NCI-H82 treated with DMSO at 0.1 percent for 48 hours (cell line): ENCODE measurements around the gene OR2AE1.

Experiments used
- DNase-seq: peaks from one replicate; lab custom pipeline; 2025; ENCODE audit not compliant: unreplicated experiment; lab: John Stamatoyannopoulos, UW

OR2AE1 gene

DNA sequence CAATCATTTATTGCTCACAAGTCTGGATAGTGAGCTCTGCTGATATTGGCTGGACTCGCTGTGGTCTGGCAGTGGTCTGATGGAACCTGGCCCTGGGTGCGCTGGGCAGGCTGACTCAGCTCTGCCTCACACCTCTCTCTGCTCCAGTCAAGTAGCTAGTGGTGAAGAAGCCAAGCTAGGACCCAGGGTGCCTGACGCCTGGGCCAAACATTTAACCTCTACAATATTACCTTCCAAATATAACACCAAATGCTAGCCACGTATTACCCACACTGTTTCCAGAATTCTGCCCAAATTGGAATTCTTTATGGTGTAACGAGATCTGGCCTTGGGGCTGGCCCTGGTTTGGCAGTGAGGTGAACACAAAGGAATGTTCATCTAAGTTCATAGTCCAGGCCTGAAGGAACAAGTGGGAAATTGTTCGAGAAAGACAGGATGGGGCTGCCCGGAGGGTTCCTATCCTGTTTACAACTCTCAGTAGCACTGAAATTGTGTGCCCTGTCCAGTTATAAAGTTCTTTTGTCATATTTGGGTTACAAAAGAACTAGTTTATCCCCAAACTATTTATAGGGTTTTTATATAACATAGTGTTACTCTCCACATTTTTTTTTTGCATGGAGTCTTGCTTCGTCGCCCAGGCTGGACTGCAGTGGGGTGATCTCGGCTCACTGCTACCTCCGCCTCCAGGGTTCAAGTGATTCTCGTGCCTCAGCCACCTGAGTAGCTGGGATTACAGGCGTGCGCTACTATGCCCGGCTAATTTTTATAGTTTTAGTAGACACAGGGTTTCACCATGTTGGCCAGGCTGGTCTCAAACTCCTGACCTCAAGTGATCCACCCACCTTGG is 16.3 kb downstream of the OR2AE1 start:
- DNase-seq = no peak

DNA sequence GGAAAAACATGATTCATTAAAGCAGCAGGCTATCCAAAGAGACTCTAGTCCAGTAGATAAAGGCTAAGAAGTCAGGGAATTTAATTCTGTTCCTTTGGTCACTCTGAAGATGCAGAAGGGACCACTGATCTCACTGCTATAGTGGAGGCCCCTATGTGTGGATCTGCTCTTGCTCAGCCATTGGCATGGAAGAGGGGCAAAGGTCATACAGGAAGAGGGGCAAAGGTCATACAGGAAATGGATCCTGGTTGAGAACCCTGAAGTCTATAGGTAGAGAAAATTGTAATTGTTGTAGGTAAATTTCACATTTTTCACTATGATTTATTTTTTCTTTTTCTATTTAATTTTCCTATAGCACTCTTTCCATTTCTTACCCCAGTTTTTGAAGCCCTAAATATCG is 21.6 kb downstream of the OR2AE1 start:
- DNase-seq = no peak

DNA sequence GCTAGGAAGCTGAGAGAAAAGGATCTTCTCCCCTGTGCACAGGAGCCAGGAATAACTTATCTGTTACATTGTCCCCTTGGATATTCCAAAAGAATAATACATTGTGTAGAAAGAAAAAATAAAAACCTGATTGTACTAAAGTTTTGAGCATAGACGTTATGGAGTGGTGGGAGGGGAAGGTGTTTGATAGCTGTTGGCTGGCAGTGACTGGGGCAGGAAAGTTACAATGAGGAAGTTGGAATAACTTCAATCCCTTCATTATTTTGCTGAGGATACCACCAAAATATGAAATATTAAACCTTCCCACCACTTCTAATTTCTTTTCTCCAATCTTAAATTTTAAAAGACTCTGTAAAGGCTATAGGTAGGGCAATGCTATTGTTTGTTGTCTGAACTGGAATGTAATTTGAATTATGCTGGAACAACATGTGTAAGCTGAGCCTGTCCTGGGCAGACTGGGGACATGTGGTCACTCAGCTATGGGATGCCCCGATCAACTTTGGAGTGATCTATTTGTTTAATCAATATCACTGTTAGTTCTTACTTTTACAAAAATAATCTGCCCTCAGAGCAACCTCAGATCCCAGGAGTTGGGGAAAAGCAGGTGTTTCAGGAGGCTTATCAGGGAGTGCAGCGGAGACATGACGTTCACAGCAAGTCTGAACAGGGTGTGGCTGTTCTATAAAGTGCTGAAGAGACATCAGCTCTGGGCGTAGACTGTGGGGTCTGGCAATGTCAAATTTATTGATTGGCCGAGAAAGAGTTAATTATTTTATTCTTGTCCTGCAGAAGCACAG is 28.2 kb downstream of the OR2AE1 start:
- no peak for DNase-seq

DNA sequence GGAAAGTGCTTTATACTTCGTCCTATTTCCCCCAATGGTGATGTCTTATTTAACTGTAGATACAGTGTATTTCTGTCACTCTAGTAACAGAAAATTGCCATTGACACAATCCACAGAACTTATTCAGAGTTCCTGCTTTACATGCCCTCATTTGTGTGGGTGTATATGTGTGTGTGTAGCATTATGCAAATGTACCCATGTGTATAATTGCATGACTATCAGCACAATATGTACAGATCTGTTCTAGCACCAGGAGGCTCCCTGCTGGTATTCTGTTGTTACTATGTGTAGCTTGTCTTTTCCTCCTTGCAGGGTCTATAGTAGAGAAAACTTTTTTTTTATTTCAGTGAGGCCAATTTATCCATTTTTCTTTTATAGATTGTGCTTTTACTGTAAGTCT is 32.5 kb downstream of the OR2AE1 start:
- no peak for DNase-seq

DNA sequence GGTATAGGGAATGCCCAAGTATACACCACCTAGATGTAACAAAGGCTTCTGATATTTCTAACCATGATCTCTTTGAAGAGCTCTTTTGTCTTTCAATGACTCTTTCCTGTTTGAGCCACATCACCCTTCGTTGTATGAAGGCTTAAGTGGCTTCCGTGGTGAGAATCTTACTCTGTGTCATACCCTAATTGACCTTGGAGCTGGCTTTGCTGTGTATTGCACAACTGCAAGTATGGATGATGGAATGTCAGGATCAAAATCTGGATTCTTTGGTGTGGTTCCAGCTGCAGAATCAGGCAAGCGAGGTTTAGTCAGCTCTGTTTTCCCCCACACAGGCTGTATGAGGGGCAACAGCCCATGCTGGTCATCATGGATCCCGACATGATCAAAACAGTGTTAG is 33.0 kb downstream of the OR2AE1 start:
- DNase-seq = no peak

DNA sequence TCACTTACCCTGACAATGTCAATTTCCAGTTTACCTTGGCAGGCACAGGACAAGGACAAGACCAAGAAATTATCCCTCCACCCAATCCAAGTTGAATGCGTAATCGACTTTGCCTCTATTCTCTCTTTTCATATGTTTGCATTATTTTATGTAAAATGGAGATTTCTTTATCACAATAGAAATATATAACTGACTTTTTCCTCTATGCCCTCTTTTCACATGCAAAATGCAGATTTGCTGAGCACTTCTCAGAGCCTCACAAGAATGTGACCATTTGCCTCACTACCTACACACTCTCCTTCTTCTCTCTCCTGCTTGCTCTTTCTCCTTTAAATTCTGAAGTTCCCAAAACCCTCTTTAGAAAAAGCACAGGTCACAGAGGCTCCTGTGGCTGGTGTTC is 33.9 kb downstream of the OR2AE1 start:
- no peak for DNase-seq

DNA sequence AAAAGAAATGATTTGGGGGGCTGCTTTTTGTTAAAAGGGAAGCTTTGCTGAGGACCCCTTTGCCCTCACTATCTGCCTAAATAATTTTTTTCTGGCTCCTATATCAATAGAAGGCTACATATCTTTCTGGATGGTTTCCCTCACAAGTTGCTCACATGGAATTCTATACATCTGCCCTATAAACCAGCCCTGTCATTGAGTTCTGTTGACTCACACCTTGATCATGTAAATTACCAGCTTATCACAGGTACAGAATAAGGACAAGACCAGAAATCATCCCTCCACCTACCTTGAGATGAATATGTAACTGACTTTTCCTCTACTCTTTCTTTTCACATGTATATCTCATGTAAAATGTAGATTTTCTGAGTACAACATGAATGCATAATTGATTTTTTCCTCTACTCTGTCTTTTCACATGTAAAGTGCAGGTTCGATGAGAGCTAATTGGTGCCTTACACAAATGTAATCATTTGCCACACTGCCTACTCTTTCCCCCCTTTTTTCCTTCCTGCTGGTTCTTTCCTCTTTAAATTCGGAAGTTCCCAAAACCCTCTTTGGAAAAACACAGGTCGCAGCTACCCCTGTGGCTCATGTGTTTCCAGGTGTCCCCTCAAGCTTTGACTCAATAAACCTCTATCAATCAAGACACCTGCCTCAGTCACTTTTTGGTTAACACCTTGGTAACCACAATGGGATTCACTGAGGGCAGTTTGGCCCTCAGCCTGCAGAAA is 36.5 kb downstream of the OR2AE1 start:
- DNase-seq = no peak

DNA sequence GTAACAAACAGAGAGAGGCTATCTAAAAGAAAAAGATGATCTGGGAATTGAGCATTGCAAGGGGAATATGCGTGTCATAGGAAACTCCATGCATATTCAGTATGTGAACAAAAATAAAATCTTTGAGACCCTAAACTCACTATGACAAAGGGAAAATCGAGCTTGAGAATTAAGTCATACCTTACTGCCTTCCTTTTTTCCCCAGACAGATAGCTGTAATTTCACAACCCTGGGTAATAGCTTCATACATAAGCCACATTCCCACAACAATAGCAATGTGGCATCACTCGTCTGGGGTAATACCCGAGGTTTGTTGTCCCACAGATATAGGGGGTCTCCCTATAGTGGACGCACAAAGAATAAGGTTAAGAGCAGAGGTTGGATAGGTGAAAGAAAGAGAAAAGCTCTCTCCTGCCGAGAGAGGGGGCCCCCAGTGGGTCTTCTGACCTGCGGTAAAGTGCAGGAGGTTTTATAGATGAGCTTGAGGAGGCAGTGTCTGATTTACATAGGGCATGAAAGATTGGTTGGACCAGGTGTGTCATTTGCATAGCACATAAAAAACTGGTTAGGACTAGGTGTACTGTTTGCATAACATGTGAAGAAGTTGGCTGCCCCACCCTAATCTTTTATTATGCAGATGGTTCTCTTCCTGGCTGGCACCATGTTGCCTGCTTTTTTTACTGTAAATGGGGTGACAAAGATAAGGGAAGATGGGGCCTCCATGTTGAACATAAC is 37.4 kb downstream of the OR2AE1 start:
- no peak for DNase-seq

DNA sequence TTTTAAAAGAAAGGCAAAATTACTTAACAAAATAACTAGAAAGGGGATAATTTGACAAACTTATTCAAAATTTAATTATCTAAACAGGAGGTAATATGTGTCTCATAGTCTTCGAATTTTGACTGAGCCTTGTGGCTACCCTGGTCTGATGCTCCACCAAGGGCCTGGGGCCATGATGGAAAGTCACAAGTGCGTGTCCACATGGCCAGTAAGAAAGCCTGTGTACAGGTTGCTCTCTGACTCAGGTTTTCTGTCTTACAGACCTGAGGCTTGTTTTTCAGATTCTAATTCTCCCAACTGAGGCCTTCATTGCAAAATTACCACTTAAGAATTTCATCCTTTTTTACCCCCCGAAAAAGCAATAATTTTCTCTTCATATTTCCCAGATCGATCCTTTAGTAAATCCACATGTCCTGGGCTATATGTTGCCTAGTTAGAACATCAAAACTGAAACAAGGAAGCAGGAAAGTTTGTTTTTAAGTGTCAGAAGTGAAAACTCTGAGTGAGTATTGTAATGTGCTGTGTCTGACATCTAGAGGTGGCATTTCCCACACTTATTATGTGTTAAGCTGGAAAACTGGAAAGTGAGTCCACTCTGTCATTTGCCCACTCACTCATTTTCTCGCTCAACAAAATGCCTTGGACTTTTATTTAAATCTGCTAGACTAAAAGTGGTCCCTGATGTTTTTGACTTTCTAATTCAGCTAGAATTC is 39.0 kb downstream of the OR2AE1 start:
- DNase-seq = no peak

DNA sequence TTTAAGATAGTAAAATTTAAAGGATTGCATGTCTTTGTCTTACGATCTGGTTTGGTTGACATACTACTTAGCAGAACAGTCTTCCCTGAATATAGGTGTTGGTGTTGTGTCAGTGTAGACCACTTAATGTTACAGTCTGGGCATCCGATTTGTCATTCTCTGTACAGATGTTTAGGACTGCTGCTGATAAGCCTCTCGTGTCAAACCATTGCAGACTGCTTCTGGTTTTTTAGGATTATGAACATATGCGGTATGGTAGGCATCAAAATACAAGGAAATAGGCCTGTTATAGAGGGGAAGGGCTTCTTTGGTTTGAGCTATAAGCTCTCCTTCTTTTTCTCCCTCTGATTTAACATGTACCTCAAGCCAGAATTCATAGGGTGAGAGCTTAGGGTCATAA is 41.6 kb downstream of the OR2AE1 start:
- DNase-seq = no peak

DNA sequence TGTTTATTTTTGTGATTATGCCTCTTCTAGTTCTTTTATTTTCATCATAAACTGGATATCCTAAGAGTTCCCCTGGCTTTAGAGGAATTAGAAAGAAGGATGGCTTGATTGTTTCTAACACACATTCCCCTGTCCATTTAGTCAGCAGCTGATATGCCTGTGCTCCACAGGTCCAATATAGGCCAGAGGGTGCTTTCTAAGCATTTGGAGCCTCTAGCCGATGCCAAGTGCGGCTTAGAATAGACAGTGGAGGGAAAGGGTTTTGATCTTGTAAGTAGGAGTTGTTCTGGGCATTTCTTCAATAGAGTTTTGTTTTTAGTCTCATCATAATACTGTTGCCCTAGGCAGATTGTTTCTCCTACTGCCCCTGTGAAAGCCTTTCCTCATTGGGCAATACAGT is 42.5 kb downstream of the OR2AE1 start:
- DNase-seq = no peak

DNA sequence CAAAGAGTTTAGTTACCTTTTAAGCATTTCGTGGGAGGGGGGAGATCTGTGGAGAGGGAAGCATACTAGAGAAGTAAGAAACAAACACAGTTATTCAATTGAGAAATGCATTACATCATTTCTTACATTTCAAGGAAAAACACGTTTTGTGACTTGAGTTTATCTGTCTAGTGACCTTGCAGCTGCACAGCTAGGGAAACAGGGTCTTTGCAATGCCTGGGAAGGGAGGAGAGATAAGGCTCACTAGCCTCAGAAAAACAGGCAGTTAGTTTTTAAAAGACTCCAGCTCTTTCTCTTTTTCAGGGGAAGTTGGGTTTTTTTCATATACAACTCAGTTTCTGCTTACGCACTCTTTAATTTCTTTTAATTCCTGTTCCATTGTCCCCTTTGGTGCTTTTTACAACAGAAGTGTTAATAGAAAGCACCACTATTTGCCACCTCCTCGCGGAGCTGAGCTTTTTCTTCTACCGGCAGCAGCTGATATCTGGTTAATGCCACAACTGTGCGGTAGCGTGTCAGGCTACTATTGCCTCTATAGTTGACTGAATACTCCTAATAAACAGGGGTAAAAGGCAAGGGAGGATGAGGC is 43.5 kb downstream of the OR2AE1 start:
- DNase-seq = no peak

DNA sequence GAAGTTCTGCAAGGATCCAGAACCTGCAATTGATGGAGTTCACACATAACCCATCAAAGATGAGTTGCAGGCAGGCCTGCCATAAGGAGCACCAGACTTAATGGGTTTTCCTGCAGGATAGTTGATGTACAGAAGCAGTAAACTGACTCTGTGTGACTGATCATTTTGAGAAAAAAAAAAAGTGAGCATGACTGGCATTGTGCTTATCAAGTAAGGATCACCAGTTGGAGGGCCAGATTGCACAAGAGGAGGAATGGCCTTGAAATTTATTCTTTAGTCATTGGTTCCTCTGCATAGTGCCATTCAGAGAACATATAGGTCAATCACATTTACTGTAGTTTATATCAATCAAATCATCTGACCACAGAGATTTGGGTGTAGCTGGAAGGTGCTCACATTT is 45.2 kb downstream of the OR2AE1 start:
- DNase-seq = no peak

DNA sequence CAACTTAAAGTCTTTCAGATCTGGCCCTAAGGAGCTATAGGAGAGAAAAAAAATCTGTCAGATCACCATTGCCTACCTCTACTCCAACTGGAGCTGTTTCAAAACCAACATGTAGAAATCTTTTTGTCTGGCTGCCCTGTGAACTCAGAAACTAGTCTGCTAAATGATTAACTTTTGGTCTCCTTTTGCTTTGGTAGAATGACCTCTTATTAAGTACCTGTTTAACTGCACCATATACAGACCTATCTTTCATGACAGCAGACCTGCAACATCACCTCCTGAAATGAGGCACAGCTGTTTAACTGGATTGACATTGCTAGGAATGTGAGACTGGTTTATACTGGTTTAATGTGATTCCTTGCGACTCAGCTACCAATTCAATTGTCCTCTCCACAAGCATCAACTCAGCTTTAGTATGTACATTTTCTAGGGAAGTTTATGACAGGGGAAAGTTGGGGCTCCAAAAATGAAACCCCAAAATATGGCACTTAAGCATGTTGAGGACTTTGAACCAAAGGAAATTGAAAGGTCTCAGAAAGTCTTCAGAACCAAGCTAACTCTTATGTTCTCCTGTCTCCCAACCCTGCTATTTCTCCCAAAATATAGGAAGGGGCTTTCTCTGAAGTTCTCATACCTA is 47.2 kb downstream of the OR2AE1 start:
- no peak for DNase-seq

DNA sequence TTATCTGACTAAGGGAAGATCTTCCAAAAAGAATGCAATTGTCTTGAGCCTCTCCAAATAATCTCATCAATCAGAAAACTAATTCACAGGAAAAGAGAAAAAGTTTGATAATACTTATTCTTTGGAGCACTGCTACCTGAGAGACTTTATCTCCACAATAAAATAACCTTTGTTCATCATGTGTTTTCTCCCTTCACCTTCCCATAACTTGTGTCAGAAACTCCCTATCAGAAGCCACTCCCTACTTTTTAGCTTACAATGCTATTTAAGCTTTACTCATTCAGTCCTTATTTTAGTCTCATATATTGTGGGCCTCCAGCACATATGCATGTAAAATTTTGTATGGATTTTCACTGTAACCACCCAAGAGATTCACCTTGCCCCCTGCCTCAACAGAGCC is 48.0 kb downstream of the OR2AE1 start:
- no peak for DNase-seq

DNA sequence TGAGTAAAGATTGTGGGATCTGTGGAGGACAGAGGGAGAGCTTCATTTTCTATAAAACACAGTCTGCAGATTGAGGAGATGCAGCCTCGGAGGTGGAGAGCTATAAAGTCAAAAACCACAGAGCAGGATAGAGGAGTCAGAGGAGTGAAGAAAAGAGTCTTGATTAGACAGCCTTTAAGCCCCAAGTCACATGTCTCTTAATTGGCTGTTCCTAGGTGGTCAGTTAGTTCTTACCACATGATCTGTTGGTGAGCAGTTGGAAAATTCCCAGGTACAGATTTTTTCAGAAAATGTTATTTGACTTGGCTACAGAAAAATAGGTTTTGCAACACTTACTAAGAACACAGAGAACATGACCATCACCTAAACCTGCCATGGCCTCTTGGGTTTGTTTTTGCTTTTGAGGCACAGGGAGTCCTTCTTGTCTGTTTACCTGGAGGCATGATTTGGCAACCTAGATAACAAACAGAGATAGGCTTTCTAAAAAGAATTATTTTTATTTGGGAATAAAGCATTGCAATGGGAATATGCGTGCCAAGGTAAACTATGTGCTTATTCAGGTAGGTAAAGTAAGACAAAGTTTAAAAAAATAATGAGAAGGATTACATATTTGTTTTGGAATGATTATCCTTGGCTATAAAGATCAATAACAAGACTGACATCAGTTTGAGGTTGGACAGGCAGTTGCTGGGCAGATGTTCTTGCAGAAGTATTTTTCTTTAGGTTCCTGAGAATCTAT is 49.6 kb downstream of the OR2AE1 start:
- no peak for DNase-seq
